Activated T-cell treated with anti-CD3 and anti-CD28 coated beads, Interleukin-2, amount 50 U/mL, for 24 hours (primary cell): ENCODE measurements around the gene BCL10.
"Not testable (repeated sequence)": the region's sequence is repeated elsewhere in the genome, so short reads cannot be mapped to it uniquely, and the experiment has no call there.

Experiments
- DNase-seq: peaks from one replicate; pipeline ENCODE4 v3.0.0-alpha.2; 2020
- H3K27ac Mint-ChIP-seq: 2 replicates; pipeline ENCODE4 v1.8.0; 2020; ENCODE audit warnings: mild to moderate bottlenecking, mixed read lengths
- H3K27me3 Mint-ChIP-seq: 2 replicates; pipeline ENCODE4 v1.8.0; 2020; ENCODE audit warnings: mixed read lengths
- H3K36me3 Mint-ChIP-seq: 2 replicates; pipeline ENCODE4 v1.8.0; 2020; ENCODE audit warnings: low read depth, mixed read lengths
- H3K4me1 Mint-ChIP-seq: 2 replicates; pipeline ENCODE4 v1.8.0; 2020; ENCODE audit warnings: low read depth, mixed read lengths
- H3K4me3 Mint-ChIP-seq: 2 replicates; pipeline ENCODE4 v1.8.0; 2020; ENCODE audit warnings: mild to moderate bottlenecking, moderate library complexity, mixed read lengths
- H3K9me3 Mint-ChIP-seq: 2 replicates; pipeline ENCODE4 v1.8.0; 2020; ENCODE audit warnings: mixed read lengths

BCL10 gene

DNA sequence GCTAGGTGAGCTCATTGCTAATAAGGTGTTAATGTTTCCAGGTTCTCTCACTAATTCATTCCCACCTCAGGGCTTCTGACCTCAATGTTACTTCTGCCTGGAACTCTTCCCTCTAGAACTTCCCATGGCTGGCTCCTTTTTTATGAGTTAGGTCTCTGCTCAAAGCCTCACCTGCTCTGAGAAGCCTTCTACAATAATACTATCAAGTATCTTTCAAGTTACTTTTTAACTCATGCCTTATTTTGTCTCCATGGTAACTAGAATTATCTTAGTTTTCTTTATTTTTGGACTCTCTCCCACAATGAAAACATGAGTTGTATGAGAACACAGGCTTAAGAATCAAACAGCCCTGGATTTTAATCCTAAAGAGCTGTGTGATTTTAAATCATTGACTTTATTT, 13.4 kb downstream of the BCL10 start:
- Mint-ChIP-seq H3K27me3 (no peaks in the 10 kb centered on the region), H3K4me1 (peaks cover 18% of the 10 kb centered on the region), H3K4me3 (no peak overlapping the region), H3K27ac (no peak overlapping the region), H3K9me3 (no peaks in the 10 kb centered on the region), H3K36me3 (peaks cover 57% of the 10 kb centered on the region)
- no peak for DNase-seq

DNA sequence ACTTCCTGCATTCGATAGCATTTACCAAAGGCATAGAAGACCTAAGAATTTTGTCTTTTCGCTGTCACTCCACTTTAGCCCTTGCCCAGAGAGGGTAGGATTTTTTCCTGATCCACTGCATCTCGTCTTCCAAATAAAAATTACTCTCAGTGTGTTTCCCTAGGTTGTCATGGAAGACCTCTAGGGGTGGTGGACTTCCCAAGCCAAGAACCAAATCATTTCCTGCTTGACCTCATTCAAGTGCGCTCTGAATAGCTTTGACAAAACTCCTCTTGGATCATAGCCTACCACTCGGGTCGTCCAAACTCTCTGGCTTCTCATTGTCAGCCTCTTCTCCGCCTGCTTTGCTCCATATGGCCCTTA, 16.5 kb downstream of the BCL10 start:
- H3K9me3 Mint-ChIP-seq, result no peaks in the 10 kb centered on the region
- peak overlapping the region; percentile 42 for H3K27ac Mint-ChIP-seq
- no peak for DNase-seq
- peak overlapping the region; percentile 98 for H3K4me3 Mint-ChIP-seq
- H3K4me1 Mint-ChIP-seq, result peaks cover 39% of the 10 kb centered on the region
- no peaks in the 10 kb centered on the region for H3K27me3 Mint-ChIP-seq
- peaks cover 55% of the 10 kb centered on the region for H3K36me3 Mint-ChIP-seq

DNA sequence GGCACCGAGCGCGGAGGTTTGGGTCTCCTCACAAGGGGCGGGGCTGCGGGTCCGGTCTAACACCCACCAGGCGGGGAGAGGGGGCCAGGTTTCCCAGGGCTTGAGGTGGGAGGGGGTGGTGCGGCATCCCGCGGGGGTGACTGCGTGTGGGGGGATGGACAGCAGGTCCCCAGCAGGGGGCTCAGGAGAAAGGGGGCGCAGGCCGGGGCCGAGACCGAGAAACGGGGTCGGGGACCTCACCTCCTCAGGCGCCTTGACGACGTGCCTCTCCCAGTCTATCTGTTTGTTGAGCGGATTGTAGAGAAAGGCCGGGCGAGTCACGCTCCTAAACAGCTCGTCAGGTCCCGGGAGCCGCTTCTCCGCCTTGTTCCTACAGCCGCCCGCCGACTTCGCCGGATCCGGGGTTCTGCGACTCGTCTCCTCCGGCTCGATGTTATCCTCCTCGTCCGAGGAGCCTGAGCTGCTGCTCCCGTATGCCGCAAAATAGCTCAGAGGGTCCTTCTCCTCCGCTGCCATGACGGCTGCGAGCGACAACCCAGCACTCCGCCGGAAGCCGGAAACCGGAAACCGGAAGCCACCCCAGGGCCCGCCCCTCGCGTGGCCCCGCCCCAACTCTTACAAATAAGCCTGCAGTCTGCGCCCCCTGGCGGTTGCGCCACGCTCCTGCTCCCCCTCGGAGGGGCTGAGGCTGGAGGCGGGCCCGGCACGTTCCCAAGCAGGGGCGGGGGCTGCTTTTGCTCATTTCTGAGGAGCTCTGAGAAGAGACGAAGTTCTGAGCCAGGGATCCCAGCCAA, 17.1 kb downstream of the BCL10 start, which contains the start of gene C1orf52:
TSS of gene C1orf52 (minus strand) at position 545 of the 794 bp plus-strand sequence. CDS start at position 516, 29 bp downstream.
- H3K27ac Mint-ChIP-seq, result peak within 1 kb of the TSS; percentile 98
- H3K4me1 Mint-ChIP-seq, result peaks cover 37% of the 10 kb centered on the region
- no peaks in the 10 kb centered on the region for H3K27me3 Mint-ChIP-seq
- no peaks in the 10 kb centered on the region for H3K9me3 Mint-ChIP-seq
- DNase-seq, result peak; percentile 96
- peaks cover 59% of the 10 kb centered on the region for H3K36me3 Mint-ChIP-seq
- H3K4me3 Mint-ChIP-seq, result peak within 1 kb of the TSS; percentile 98

DNA sequence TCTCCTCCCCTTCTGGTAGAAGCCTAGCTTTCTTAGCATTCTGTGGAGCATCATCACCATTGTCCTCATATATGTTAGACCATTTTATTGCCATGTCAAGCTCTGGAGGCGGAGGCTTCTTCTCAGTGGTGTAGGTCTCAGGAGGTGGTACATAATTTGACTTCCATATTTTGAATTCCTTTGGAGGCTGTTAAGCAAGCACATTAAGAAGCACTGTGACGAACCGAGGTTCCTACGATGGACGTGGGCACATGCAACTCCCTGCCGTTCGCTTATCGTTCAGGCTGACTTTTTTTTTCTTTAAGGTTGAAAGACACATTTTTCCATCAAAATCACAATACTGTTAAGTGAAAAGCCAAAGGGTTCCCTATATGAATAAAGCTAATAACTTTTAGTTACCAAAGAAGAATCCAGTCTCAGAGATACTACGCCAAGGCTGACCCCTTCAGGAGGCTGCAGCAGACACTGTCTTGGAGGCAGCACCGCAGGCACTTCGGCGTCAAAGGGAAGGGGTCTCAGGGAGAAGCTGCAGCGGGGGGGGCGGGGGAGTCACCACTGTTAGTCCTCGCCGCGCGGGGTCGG, 17.8 kb downstream of the BCL10 start:
- no peak for DNase-seq
- no peaks in the 10 kb centered on the region for H3K9me3 Mint-ChIP-seq
- peak overlapping the region; percentile 98 for H3K4me3 Mint-ChIP-seq
- H3K36me3 Mint-ChIP-seq, result peaks cover 59% of the 10 kb centered on the region
- H3K4me1 Mint-ChIP-seq, result peaks cover 40% of the 10 kb centered on the region
- H3K27me3 Mint-ChIP-seq, result no peaks in the 10 kb centered on the region
- peak overlapping the region; percentile 98 for H3K27ac Mint-ChIP-seq

DNA sequence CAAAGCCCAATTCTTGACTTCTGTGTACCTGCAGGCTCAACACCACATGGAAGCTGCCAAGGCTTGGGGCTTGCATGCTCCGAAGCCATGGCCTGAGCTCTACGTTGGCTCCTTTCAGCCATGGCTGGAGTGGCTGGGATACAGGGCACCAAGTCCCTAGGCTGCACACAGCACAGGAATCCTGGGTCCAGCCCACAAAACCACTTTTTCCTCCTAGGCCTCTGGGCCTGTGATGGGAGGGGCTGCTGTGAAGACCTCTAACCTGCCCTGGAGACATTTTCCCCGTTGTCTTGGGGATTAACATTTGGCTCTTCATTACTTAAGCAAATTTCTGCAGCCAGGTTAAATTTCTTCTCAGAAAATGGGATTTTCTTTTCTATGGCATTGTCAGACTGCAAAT, 27.4 kb downstream of the BCL10 start:
- Mint-ChIP-seq H3K4me1 (peaks cover 17% of the 10 kb centered on the region), H3K36me3 (peaks cover 44% of the 10 kb centered on the region)
- not testable (repeated sequence) for H3K27me3 Mint-ChIP-seq, H3K4me3 Mint-ChIP-seq, H3K9me3 Mint-ChIP-seq, DNase-seq, H3K27ac Mint-ChIP-seq

DNA sequence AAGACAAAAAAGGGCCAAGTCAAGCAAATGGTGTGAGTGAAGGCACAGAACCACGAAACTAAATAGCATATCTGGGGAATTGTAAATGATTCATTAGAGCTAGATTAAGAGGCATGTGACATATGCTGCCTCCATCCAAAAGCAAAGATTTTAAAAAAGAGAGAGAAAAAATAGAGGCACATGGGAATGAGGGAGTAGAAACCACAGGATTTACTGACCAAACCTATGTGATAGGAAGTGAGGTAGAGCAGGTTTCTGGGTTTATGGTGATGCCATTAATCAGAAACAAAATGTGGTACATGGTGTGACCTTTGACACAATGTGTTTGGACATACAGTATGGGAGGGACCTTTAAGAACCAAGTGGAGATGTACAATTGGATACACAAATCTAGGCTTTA, 30.5 kb downstream of the BCL10 start:
- Mint-ChIP-seq H3K4me1 (peaks cover 7% of the 10 kb centered on the region), H3K36me3 (peaks cover 16% of the 10 kb centered on the region), H3K4me3 (no peak overlapping the region), H3K27me3 (no peaks in the 10 kb centered on the region), H3K9me3 (peaks cover 3% of the 10 kb centered on the region), H3K27ac (no peak overlapping the region)
- no peak for DNase-seq

DNA sequence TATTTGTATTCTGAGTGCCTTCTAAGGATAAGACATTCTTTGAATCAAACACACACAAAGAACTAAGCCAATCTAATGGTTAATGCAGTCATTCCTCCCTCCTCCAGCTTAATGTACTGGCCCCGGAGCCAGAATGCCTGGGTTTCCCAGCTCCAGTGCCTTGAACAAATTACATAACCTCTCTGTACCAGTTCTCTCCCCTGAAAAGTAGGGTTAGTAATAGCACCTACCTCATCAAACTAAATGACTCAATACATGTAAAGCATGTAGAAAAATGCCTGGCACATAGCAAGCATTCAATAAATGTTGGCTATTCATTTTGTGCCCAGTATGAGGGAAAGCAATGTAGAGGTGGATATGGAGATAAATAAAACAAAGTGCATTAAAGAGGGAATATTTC, 31.0 kb downstream of the BCL10 start:
- peaks cover 3% of the 10 kb centered on the region for H3K9me3 Mint-ChIP-seq
- DNase-seq, result no peak
- H3K36me3 Mint-ChIP-seq, result peaks cover 12% of the 10 kb centered on the region
- no peak overlapping the region for H3K27ac Mint-ChIP-seq
- no peak overlapping the region for H3K4me3 Mint-ChIP-seq
- peaks cover 12% of the 10 kb centered on the region for H3K4me1 Mint-ChIP-seq
- no peaks in the 10 kb centered on the region for H3K27me3 Mint-ChIP-seq

DNA sequence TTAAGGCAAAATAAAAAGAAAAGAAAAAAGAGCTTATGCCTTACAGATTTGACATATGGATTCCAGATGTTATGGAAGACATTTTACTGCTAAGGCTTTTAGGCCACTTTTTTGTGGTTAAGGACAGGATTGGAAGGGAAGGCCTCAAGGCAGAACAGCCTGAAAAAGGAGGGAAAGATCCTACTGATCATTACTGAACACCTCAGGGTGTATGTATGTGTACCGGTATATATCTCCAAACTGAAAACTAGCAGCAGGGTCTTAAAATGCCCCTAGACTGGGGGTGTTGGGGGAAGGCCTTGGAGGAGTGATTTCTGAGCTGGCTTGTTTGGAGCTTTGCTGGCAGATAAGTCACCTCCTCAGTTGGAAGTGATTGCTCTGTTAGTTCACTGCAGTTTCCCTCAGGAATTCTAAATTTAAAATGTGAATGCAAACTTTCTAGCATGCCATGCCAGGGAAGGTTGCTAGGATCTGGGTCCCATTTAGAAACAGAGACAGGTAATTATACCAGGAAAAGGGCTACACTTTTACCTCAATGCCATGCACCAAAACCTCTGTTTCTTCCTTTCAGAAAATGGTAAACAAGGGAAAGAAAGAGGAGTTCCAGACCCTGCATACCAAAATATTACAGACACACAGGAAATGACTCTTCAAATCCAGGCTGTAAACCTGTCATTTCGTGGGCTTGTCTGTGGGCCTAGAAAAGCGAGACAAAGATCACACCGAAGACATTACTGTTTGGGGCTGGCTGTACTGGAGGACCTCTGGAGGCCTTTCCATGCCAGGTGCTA, 32.0 kb downstream of the BCL10 start:
- Mint-ChIP-seq H3K4me3 (no peak overlapping the region), H3K27me3 (no peaks in the 10 kb centered on the region), H3K9me3 (peaks cover 2% of the 10 kb centered on the region), H3K36me3 (peaks cover 2% of the 10 kb centered on the region), H3K27ac (no peak overlapping the region), H3K4me1 (peaks cover 14% of the 10 kb centered on the region)
- DNase-seq, result no peak

DNA sequence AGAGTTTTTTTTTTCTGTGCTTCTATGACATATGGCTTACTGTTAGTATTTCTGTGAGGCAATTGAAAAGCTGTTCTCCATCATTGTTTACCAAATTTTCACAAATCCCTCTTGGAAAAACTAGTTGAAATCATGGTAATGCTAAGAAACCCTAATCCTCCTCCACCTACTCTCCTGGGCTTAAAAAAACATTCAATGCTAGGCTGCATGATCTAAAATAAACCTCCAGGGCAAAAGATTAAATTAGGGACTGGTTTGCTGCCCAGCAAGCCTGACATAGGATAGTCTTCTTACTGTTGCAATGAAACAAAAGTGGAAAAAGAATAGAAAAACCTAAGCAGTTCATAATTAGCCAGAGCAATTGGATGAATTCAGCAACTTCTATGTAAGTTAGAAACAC, 33.1 kb downstream of the BCL10 start:
- peaks cover 14% of the 10 kb centered on the region for H3K4me1 Mint-ChIP-seq
- no peaks in the 10 kb centered on the region for H3K36me3 Mint-ChIP-seq
- DNase-seq, result no peak
- no peaks in the 10 kb centered on the region for H3K27me3 Mint-ChIP-seq
- H3K9me3 Mint-ChIP-seq, result no peaks in the 10 kb centered on the region
- no peak overlapping the region for H3K27ac Mint-ChIP-seq
- no peak overlapping the region for H3K4me3 Mint-ChIP-seq

DNA sequence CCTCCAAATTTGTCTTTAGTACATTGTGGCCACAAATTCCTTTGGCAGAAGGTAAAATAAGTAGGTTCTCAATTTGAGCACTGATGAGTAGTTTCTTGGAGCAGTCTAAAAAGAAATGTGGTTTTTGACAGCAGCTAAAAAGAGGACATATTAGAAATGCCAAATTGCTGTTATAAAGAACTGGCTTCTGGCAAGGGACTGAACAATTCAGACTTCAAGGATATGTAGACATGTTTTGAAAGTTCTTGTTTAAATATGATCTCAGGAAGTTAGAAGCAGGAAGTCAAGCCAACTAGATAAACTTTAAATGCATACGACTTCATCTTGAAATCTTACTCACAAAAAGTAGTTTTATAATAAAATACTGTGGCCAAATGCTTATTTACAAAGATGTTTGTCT, 35.8 kb downstream of the BCL10 start:
- no peak for DNase-seq
- peaks cover 11% of the 10 kb centered on the region for H3K27me3 Mint-ChIP-seq
- H3K36me3 Mint-ChIP-seq, result no peaks in the 10 kb centered on the region
- peaks cover 14% of the 10 kb centered on the region for H3K4me1 Mint-ChIP-seq
- H3K9me3 Mint-ChIP-seq, result no peaks in the 10 kb centered on the region
- H3K4me3 Mint-ChIP-seq, result no peak overlapping the region
- H3K27ac Mint-ChIP-seq, result peak overlapping the region; percentile 32

DNA sequence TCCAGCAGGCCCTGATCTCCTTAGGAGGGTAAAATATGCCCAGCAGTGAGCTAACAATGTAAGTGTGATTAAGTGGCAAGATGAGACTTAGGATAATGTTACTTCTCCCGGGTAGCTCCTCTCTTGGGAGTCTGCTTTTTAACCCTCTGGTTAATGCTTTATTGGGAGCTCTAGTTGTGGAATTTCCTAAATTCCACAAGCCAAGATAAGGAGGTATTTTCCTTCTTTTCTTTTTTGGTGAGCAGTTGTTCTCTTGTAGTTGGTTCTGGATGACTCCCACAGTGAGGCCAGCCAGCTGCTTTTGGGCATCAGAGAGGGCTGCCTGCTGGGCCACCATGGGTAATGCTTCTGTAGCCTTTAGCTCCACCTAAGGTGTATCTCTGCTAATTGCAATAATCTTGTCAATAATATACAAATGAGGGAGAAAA, 36.2 kb downstream of the BCL10 start:
- Mint-ChIP-seq H3K27ac (peak overlapping the region; percentile 32), H3K27me3 (peaks cover 11% of the 10 kb centered on the region), H3K36me3 (no peaks in the 10 kb centered on the region), H3K4me3 (no peak overlapping the region), H3K9me3 (no peaks in the 10 kb centered on the region), H3K4me1 (peaks cover 14% of the 10 kb centered on the region)
- no peak for DNase-seq

DNA sequence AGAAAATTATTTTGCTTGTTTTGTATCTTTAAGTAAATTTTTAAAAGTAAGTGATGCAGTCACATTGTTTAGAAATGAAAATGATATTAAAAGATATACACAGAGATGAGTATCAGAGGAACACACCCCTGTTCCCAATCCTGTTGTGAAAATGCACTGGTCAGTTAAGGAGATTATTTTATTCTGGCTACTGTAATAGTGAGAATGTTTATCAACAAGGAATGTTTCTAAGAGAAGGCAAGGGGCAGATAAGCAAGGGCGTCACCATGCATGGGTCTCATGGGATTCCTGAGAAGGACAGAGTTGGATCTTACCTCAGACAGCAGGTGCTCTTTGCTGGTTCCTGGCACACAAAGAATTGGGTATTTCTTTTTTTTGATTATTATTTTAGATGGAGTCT, 38.8 kb downstream of the BCL10 start:
- H3K4me1 Mint-ChIP-seq, result peaks cover 11% of the 10 kb centered on the region

DNA sequence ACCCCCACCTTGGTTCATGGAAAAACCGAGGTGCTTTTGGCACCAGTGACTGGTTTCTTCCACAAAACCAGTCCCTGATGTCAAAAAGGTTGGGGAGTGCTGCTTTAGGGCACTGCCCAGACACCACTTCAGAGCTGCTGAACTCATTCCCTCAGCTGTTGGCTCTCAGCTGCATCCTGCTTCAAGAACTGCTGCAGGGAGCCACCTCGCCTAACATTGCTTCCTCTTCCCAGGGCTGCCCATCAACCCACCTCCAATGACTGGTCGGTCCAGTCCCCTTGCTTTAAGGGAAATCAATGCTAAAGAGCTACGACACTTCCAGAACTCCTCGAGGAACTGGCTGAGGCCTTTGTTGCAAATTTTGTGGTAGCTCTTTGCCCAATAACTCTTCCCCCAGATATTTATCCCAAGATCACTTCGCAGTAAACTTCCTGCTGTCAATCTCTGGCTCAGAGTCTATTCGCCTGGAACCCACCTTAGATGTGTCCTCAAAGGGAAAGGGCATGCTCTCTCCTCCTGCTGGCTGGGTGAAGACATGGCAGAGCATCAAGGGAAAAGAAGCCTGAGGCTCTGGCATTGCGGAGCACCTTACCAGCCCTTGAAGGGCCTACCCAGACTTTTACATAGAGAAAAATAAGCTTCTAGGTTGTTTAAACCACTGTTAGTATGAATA, 46.0 kb downstream of the BCL10 start:
- Mint-ChIP-seq H3K4me3 (no peak overlapping the region), H3K4me1 (no peaks in the 10 kb centered on the region), H3K27me3 (no peaks in the 10 kb centered on the region), H3K36me3 (no peaks in the 10 kb centered on the region), H3K27ac (no peak overlapping the region), H3K9me3 (no peaks in the 10 kb centered on the region)
- DNase-seq, result no peak

More for the DNA sequence above, 38.8 kb downstream of the BCL10 start:
- H3K27ac Mint-ChIP-seq, result no peak overlapping the region
- DNase-seq, result no peak
- peaks cover 11% of the 10 kb centered on the region for H3K27me3 Mint-ChIP-seq
- H3K9me3 Mint-ChIP-seq, result no peaks in the 10 kb centered on the region
- no peak overlapping the region for H3K4me3 Mint-ChIP-seq
- H3K36me3 Mint-ChIP-seq, result no peaks in the 10 kb centered on the region

DNA sequence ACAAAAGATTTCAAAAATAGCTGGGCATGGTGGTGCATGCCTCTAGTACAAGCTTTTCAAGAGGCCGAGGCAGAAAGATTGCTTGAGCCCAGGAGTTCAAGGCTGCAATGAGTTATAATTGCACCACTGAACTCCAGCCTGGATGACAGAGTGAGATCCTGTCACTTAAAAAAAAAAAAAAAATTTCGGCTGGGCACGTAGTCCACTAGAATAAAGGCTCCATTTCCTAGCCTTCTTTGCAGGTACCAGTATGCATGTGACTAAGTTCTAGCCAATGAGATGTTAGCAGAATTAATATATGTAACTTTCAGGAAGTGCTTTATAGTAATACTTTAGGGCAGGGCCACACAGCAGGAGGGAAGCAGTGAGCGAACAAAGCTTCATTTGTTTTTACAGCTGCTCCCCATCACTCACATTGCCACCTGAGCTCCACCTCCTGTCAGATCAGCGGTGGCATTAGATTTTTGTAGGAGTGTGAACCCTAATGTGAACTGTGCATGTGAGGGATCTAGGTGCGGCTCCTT, 46.8 kb downstream of the BCL10 start:
- DNase-seq, result no peak
- Mint-ChIP-seq H3K36me3 (no peaks in the 10 kb centered on the region), H3K4me3 (no peak overlapping the region), H3K27me3 (no peaks in the 10 kb centered on the region), H3K9me3 (no peaks in the 10 kb centered on the region), H3K4me1 (no peaks in the 10 kb centered on the region), H3K27ac (no peak overlapping the region)
